HepG2 (cell line): ENCODE results near the gene TJP2. TPM values are rescaled to one million over a fixed set of nuclear protein-coding genes. Genes with fewer than 3 reads are reported as not detected.

Source experiments
- ATAC-seq: fragments of 200-7000 bp; cut with Tn5 transposase; 3 replicates; pipeline ENCODE4 v1.9.1; 2020; ENCODE audit warnings: mild to moderate bottlenecking, moderate library complexity
- BruUV-seq: library from RNA; stranded (reverse); fragments of 400-500 nt; replicated peaks from 2 replicates; lab custom pipeline; 2021; lab: Mats Ljungman, UMichigan
- CTCF ChIA-PET: fragments of 300-600 bp; formaldehyde crosslinking; extraction: SDS; loops from one replicate; lab custom pipeline; 2021; ENCODE audit warnings: low total read pairs, inconsistent platforms, low intra/inter-chr PET ratio; lab: Yijun Ruan, JAX
- POLR2A ChIA-PET: fragments of 350-600 bp; sonication (Branson Sonifier 250); formaldehyde crosslinking; loops from one replicate; lab custom pipeline; 2020; ENCODE audit warnings: antibody characterized with exemption, inconsistent platforms; lab: Yijun Ruan, JAX
- DNase-seq: peaks from one replicate; pipeline ENCODE4 v3.0.0-alpha.2; 2015; ENCODE audit warnings: low spot score
- FAIRE-seq: peaks from 3 replicates; lab custom pipeline; 2011; peaks lifted over from hg19 to GRCh38; lab: Jason Lieb, UNC
- H2AFZ ChIP-seq: one replicate; pipeline ENCODE4 v1.6.1; 2011; ENCODE audit warnings: low read length, inconsistent platforms
- H3K27ac ChIP-seq: fragments of 300-600 bp; 3 replicates; pipeline ENCODE4 v1.8.0; 2011; ENCODE audit warnings: mixed run types, mild to moderate bottlenecking, mixed read lengths, low read length, inconsistent platforms; ENCODE audit not compliant: insufficient read depth; ENCODE audit errors: extremely low read length
- H3K27me3 ChIP-seq, 2 experiments: fragments of 200-600 bp in 1 of 2; 2 replicates in 1 of 2; 3 replicates in 1 of 2; pipeline versions ENCODE4 v1.6.0 to v1.8.0; 2011; ENCODE audit warnings: low read length in 2 of 2, mild to moderate bottlenecking in 2 of 2, moderate library complexity in 2 of 2, inconsistent platforms in 1 of 2; ENCODE audit not compliant: insufficient read depth in 2 of 2, control insufficient read depth in 1 of 2
- H3K36me3 ChIP-seq, 2 experiments: fragments of 200-600 bp in 1 of 2; replicated peaks in 1 of 2; 2 replicates in 1 of 2; 3 replicates in 1 of 2; pipeline versions ENCODE4 v1.5.1 to v1.8.0; 2011; ENCODE audit warnings: low read length in 2 of 2, inconsistent platforms in 1 of 2; ENCODE audit not compliant: insufficient read depth in 2 of 2, control insufficient read depth in 1 of 2
- H3K4me1 ChIP-seq: 2 replicates; pipeline ENCODE4 v1.5.1; 2012; ENCODE audit warnings: low read length, inconsistent platforms; ENCODE audit not compliant: insufficient read depth
- H3K4me2 ChIP-seq: 2 replicates; pipeline ENCODE4 v1.6.0; 2011; ENCODE audit warnings: low read depth, low read length, inconsistent platforms
- H3K4me3 ChIP-seq, 3 experiments: fragments of 200-600 bp in 1 of 3; sonication (generic), shearing (Covaris generic) in 1 of 3; replicated peaks in 1 of 3; 2 replicates each; pipeline ENCODE4 v1.5.1; 2011 to 2016; ENCODE audit warnings: low read length in 3 of 3, inconsistent platforms in 2 of 3, low read depth in 2 of 3, mild to moderate bottlenecking in 2 of 3, control low read depth in 1 of 3, mixed read lengths in 1 of 3; ENCODE audit not compliant: insufficient read depth in 1 of 3
- H3K79me2 ChIP-seq: one replicate; pipeline ENCODE4 v1.6.1; 2011; ENCODE audit warnings: low read length, inconsistent platforms; ENCODE audit not compliant: insufficient read depth
- H3K9ac ChIP-seq: 2 replicates; pipeline ENCODE4 v1.6.0; 2011; ENCODE audit warnings: mild to moderate bottlenecking, low read depth, low read length, inconsistent platforms; ENCODE audit not compliant: insufficient read depth
- H3K9me3 ChIP-seq: 2 replicates; pipeline ENCODE4 v1.5.1; 2012; ENCODE audit warnings: mild to moderate bottlenecking, low read length
- H4K20me1 ChIP-seq: 2 replicates; pipeline ENCODE4 v1.6.0; 2011; ENCODE audit warnings: inconsistent platforms, mild to moderate bottlenecking, low read length, moderate library complexity; ENCODE audit not compliant: insufficient read depth
- CHD2 ChIP-seq: IDR thresholded peaks from 2 replicates; pipeline ENCODE4 v1.6.1; 2011; ENCODE audit warnings: low read depth, low read length, improper control_type of control experiment
- IKZF4 ChIP-seq: sonication (generic); formaldehyde crosslinking; IDR thresholded peaks from 2 replicates; pipeline ENCODE4 v1.5.1; 2020; ENCODE audit warnings: borderline replicate concordance, mild to moderate bottlenecking, low read depth, missing genetic modification reagents; ENCODE audit errors: not compliant biosample characterization
- MEF2D ChIP-seq: sonication (generic); formaldehyde crosslinking; IDR thresholded peaks from 2 replicates; pipeline ENCODE4 v1.5.1; 2020; ENCODE audit warnings: mild to moderate bottlenecking, missing genetic modification reagents
- MXD4 ChIP-seq: IDR thresholded peaks from 2 replicates; pipeline ENCODE4 v1.6.1; 2016; ENCODE audit warnings: mild to moderate bottlenecking, missing biosample characterization, missing genetic modification reagents
- NFYC ChIP-seq: IDR thresholded peaks from 2 replicates; pipeline ENCODE4 v1.6.1; 2016; ENCODE audit warnings: missing genetic modification reagents, missing compliant biosample characterization
- NR2F2 ChIP-seq: IDR thresholded peaks from 2 replicates; pipeline ENCODE4 v1.6.1; 2012; ENCODE audit warnings: low read depth, inconsistent platforms, borderline replicate concordance
- SAFB2 ChIP-seq: sonication (generic); formaldehyde crosslinking; IDR thresholded peaks from 2 replicates; pipeline ENCODE4 v1.5.1; 2020; ENCODE audit warnings: missing genetic modification reagents, low read depth, mild to moderate bottlenecking, borderline replicate concordance
- TAF1 ChIP-seq: sonication (generic); formaldehyde crosslinking; IDR thresholded peaks from 2 replicates; pipeline ENCODE4 v1.4.0; 2020; ENCODE audit warnings: missing genetic modification reagents
- TCF12 ChIP-seq, 2 experiments: fragments of 450-650 bp in 1 of 2; sonication (generic) in 1 of 2; formaldehyde crosslinking in 1 of 2; IDR thresholded peaks; 2 replicates each; pipeline versions ENCODE4 v1.6.1 to v1.8.0; 2017 to 2022; ENCODE audit warnings: antibody characterized with exemption in 1 of 2, mild to moderate bottlenecking in 1 of 2, missing genetic modification reagents in 1 of 2, moderate library complexity in 1 of 2
- TOE1 ChIP-seq: sonication (generic); formaldehyde crosslinking; IDR thresholded peaks from 2 replicates; pipeline ENCODE4 v1.4.0; 2020; ENCODE audit warnings: mild to moderate bottlenecking, missing genetic modification reagents
- ZNF230 ChIP-seq: sonication (generic); formaldehyde crosslinking; IDR thresholded peaks from 2 replicates; pipeline ENCODE4 v1.4.0; 2020; ENCODE audit warnings: mild to moderate bottlenecking, missing genetic modification reagents
- ZNF468 ChIP-seq: sonication (generic); formaldehyde crosslinking; IDR thresholded peaks from 2 replicates; pipeline ENCODE4 v1.8.0; 2022; ENCODE audit warnings: mild to moderate bottlenecking, moderate library complexity, missing genetic modification reagents
- ZNF768 ChIP-seq: sonication (generic); formaldehyde crosslinking; IDR thresholded peaks from 2 replicates; pipeline ENCODE4 v1.4.0; 2020; ENCODE audit warnings: missing genetic modification reagents
- WGBS: methylation state at CpG from one replicate; pipeline ENCODE4 v1.1.6; 2017; ENCODE audit warnings: low lambda C conversion rate; 5-methylcytosine and 5-hydroxymethylcytosine counted together
- in situ Hi-C: cut with HindIII; loops from 2 replicates; pipeline ENCODE4 v1.10.0; 2017; ENCODE audit warnings: low pct_unique_long_range_greater_than_20kb; ENCODE audit not compliant: extremely low pct_ligation_motif_present
- intact Hi-C: fragments of 100-400 bp; cut with micrococcal nuclease; formaldehyde crosslinking; loops from one replicate; pipeline ENCODE4 v1.10.0; 2022; ENCODE audit not compliant: unreplicated experiment
- polyA plus RNA-seq, 8 experiments: library from polyadenylated mRNA; depleted of rRNA in 3 of 8; stranded (reverse) in 7 of 8; unstranded in 1 of 8; fragments of >200 nt; fragmentation: Illumina TruSeq in 4 of 8; extraction: Trizol in 4 of 8; gene quantifications; 2 replicates each; pipeline versions ENCODE4 v1.2.1 to v1.2.3, GENCODE V29; 2011 to 2016; ENCODE audit warnings: low read depth in 4 of 8, missing spikeins in 1 of 8, mixed read lengths in 1 of 8; ENCODE audit not compliant: insufficient read depth in 1 of 8
- total RNA-seq, 5 experiments: library from RNA; depleted of rRNA; stranded (reverse); fragments of >200 nt; fragmentation: Illumina TruSeq; extraction: Trizol; gene quantifications; 2 replicates each; pipeline ENCODE4 v1.2.3, GENCODE V29; 2016; ENCODE audit warnings: low read depth in 1 of 5

The TJP2 gene
- total and polyA plus RNA-seq, 2 of the 13 experiments (the other 11 are each of a cell fraction or from before 2014, with no cell fraction given): 109 to 110 TPM

GRCh38 chr9:69236188-69236587 is 62.1 kb downstream of the TJP2 start:
- Histone ChIP-seq H3K9ac (no peak overlapping the region), H3K79me2 (no peaks in the 10 kb centered on the region), H3K27ac (no peak overlapping the region), H3K4me2 (no peak overlapping the region), H3K36me3 (peaks cover 30 to 90% of the 10 kb centered on the region in 2 experiments), H3K9me3 (no peaks in the 10 kb centered on the region), H3K4me3 (no peak overlapping the region), H4K20me1 (no peaks in the 10 kb centered on the region), H3K4me1 (no peaks in the 10 kb centered on the region), H3K27me3 (no peaks in the 10 kb centered on the region), H2AFZ (no peak overlapping the region)
- FAIRE-seq: no peak
- CTCF ChIA-PET: no interaction called here
- POLR2A ChIA-PET: no interaction called here
- no peak for TF ChIP-seq TOE1 (CRISPR knock-in tag)
- TF ChIP-seq TCF12 (IDR thresholded peaks at IDR 0.05): no peak
- TF ChIP-seq TCF12 (CRISPR knock-in tag; IDR thresholded peaks at IDR 0.05): no peak
- no peak for TF ChIP-seq MXD4
- TF ChIP-seq ZNF230 (CRISPR knock-in tag): no peak
- TF ChIP-seq ZNF468 (CRISPR knock-in tag): no peak
- BruUV-seq: no TSS peak
- WGBS: 68% methylated on average over 6 of the region's 7 CpGs
- no peak for DNase-seq
- intact Hi-C loops: no loop called here
- ATAC-seq: peak; percentile 19; the same call in 1 of the 3 replicates
- in situ Hi-C loops: no loop called here

DNA sequence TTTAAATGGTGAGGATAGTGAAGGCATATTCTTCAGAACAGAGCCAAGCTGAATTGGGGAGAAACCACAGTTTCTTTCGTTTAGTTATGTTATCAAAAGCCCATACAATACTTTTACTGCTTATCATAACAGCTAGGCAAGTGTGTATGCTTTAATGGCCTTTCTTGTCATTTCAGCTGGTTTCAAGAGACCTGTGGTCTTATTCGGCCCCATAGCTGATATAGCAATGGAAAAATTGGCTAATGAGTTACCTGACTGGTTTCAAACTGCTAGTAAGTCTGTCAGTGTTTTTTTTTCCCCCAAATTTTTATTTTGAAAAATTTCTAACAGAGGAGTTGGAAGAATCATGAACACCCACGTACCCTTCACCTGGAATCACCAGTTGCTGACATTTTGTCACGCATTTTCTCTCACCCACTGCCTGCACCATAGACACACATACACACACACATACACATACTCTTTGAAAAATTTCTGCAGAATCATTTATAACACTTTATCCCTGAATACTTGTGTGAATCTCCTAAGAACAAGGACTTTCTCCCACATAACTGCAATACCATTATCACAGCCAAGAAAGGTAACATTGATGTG is 63.7 kb downstream of the TJP2 start:
- Histone ChIP-seq H4K20me1 (no peaks in the 10 kb centered on the region), H3K79me2 (no peaks in the 10 kb centered on the region), H3K4me1 (no peaks in the 10 kb centered on the region), H3K9ac (no peak overlapping the region)
- BruUV-seq: no TSS peak
- ATAC-seq: no peak
- no peak for DNase-seq
- 99% methylated on average over 4 of the region's 4 CpGs for WGBS
- POLR2A ChIA-PET: no interaction called here
- in situ Hi-C loops: no loop called here
- TF ChIP-seq NR2F2 (no peak), ZNF768 (CRISPR knock-in tag) (no peak), IKZF4 (no peak), NFYC (no peak), SAFB2 (CRISPR knock-in tag) (no peak), MEF2D (CRISPR knock-in tag) (no peak), CHD2 (no peak), TAF1 (CRISPR knock-in tag) (no peak)
- TF ChIP-seq, all 625 proteins: peak for 0
- Histone ChIP-seq H2AFZ (no peak overlapping the region), H3K4me3 (no peak overlapping the region), H3K4me2 (no peak overlapping the region), H3K27me3 (no peaks in the 10 kb centered on the region), H3K9me3 (no peaks in the 10 kb centered on the region), H3K36me3 (peaks cover 31 to 89% of the 10 kb centered on the region in 2 experiments), H3K27ac (no peak overlapping the region)
- intact Hi-C loops: no loop called here
- CTCF ChIA-PET: no interaction called here
- no peak for FAIRE-seq
